ENCODE measurements around the gene NFATC2. TPM values are rescaled to one million over a fixed set of nuclear protein-coding genes. Genes with fewer than 3 reads are reported as not detected.

The NFATC2 gene
- polyA plus RNA-seq, 1 donor from 2014 or later: not detected

DNA sequence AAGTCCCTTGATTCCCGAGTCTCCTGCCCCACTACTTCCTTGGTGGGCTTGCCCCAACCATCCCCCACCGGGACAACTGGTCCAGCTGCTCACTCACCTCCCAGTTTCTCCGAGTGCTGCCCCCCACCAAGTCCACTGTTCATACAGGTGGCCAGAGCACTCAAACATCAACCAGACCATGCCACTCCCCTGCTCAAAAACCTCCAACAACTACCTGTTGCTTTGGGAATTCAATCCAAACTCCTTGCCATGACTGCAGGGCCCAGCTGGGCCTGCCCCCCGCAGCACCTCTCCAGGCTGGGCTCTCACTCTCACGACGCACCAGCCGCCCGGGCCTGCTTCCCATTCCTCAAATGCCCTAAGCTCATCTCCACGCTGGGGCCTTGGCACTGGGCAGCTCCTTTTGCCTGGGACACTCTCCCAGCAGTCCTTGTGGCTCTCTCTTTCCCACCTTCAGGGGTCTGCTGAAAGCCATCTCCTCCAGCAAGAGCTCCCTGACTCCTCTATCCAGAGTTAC, 97.5 kb downstream of the NFATC2 start:
- no peaks in the 10 kb centered on the region for H3K27me3 ChIP-seq (ENCODE audit: insufficient read depth, low read depth, low read length)
- no peaks in the 10 kb centered on the region for H3K9me3 ChIP-seq (ENCODE audit: low read length)
- H2AFZ ChIP-seq (ENCODE audit: low read depth, low read length): no peak overlapping the region
- no peak overlapping the region for H3K4me2 ChIP-seq (ENCODE audit: low read length)
- H3K79me2 ChIP-seq (replicated peaks; ENCODE audit: insufficient read depth, low read length): no peaks in the 10 kb centered on the region
- no peak for TF ChIP-seq SMC3 (conservative IDR thresholded peaks at IDR 0.05; ENCODE audit: poor library complexity)
- no peak for TF ChIP-seq TAF1 (IDR thresholded peaks at IDR 0.05; ENCODE audit: low read depth)
- no peak for TF ChIP-seq POLR2AphosphoS5 (IDR thresholded peaks at IDR 0.05)
- TF ChIP-seq EZH2 (IDR thresholded peaks at IDR 0.05; ENCODE audit: borderline replicate concordance, insufficient read depth, low read length, poor library complexity, severe bottlenecking): no peak
- TF ChIP-seq, protein P1, sequence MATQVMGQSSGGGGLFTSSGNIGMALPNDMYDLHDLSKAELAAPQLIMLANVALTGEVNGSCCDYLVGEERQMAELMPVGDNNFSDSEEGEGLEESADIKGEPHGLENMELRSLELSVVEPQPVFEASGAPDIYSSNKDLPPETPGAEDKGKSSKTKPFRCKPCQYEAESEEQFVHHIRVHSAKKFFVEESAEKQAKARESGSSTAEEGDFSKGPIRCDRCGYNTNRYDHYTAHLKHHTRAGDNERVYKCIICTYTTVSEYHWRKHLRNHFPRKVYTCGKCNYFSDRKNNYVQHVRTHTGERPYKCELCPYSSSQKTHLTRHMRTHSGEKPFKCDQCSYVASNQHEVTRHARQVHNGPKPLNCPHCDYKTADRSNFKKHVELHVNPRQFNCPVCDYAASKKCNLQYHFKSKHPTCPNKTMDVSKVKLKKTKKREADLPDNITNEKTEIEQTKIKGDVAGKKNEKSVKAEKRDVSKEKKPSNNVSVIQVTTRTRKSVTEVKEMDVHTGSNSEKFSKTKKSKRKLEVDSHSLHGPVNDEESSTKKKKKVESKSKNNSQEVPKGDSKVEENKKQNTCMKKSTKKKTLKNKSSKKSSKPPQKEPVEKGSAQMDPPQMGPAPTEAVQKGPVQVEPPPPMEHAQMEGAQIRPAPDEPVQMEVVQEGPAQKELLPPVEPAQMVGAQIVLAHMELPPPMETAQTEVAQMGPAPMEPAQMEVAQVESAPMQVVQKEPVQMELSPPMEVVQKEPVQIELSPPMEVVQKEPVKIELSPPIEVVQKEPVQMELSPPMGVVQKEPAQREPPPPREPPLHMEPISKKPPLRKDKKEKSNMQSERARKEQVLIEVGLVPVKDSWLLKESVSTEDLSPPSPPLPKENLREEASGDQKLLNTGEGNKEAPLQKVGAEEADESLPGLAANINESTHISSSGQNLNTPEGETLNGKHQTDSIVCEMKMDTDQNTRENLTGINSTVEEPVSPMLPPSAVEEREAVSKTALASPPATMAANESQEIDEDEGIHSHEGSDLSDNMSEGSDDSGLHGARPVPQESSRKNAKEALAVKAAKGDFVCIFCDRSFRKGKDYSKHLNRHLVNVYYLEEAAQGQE (IDR thresholded peaks at IDR 0.05; ENCODE audit: borderline replicate concordance): no peak
- TF ChIP-seq, protein P2, sequence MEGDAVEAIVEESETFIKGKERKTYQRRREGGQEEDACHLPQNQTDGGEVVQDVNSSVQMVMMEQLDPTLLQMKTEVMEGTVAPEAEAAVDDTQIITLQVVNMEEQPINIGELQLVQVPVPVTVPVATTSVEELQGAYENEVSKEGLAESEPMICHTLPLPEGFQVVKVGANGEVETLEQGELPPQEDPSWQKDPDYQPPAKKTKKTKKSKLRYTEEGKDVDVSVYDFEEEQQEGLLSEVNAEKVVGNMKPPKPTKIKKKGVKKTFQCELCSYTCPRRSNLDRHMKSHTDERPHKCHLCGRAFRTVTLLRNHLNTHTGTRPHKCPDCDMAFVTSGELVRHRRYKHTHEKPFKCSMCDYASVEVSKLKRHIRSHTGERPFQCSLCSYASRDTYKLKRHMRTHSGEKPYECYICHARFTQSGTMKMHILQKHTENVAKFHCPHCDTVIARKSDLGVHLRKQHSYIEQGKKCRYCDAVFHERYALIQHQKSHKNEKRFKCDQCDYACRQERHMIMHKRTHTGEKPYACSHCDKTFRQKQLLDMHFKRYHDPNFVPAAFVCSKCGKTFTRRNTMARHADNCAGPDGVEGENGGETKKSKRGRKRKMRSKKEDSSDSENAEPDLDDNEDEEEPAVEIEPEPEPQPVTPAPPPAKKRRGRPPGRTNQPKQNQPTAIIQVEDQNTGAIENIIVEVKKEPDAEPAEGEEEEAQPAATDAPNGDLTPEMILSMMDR (IDR thresholded peaks at IDR 0.05; ENCODE audit: poor library complexity, severe bottlenecking): no peak
- TF ChIP-seq MXI1 (conservative IDR thresholded peaks at IDR 0.05; ENCODE audit: poor library complexity, severe bottlenecking): no peak
- TF ChIP-seq RAD21 (conservative IDR thresholded peaks at IDR 0.05): no peak
- TF ChIP-seq EP300 (conservative IDR thresholded peaks at IDR 0.05; ENCODE audit: poor library complexity, severe bottlenecking): no peak
- H3F3A ChIP-seq (ENCODE audit: insufficient read depth, low read length, poor library complexity, severe bottlenecking): no peaks in the 10 kb centered on the region
- no peaks in the 10 kb centered on the region for H4K20me1 ChIP-seq (ENCODE audit: insufficient read depth)
- H3K4me3 ChIP-seq (ENCODE audit: low read length): no peak overlapping the region
- no peaks in the 10 kb centered on the region for H3K9me2 ChIP-seq (ENCODE audit: insufficient read depth, low read length)
- H3K36me3 ChIP-seq (ENCODE audit: insufficient read depth, low read length): no peaks in the 10 kb centered on the region
- no peak overlapping the region for H3K9ac ChIP-seq (ENCODE audit: low read length)
- H3K27ac ChIP-seq (ENCODE audit: low read length): no peak overlapping the region

DNA sequence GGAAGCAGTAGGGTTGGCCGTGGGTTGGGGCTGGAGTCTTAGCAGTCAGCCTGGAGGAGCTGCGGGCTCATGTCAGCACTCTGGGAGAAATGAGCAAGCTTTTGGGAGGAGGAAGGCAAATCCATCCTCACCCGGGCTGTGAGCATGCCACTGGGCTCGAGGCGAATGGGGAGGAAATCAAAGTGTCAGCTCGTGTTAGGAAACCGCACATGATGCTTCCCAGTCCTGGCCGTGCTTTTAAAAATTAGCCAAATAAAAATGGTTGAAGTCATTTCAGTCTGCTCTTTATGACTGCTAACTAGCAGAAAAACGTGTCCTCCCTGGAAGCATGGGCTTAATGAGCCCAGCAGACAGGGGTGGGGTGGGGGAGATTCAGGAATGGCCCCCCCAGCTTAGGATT, 98.1 kb downstream of the NFATC2 start:
- Histone ChIP-seq H3K4me3 (ENCODE audit: low read length) (no peak overlapping the region), H3K27me3 (ENCODE audit: insufficient read depth, low read depth, low read length) (no peaks in the 10 kb centered on the region), H3K27ac (ENCODE audit: low read length) (no peak overlapping the region), H3K9me2 (ENCODE audit: insufficient read depth, low read length) (no peaks in the 10 kb centered on the region), H3K36me3 (ENCODE audit: insufficient read depth, low read length) (no peaks in the 10 kb centered on the region), H2AFZ (ENCODE audit: low read depth, low read length) (no peak overlapping the region), H3K79me2 (replicated peaks; ENCODE audit: insufficient read depth, low read length) (no peaks in the 10 kb centered on the region), H4K20me1 (ENCODE audit: insufficient read depth) (no peaks in the 10 kb centered on the region), H3K4me2 (ENCODE audit: low read length) (no peak overlapping the region), H3F3A (ENCODE audit: insufficient read depth, low read length, poor library complexity, severe bottlenecking) (no peaks in the 10 kb centered on the region), H3K9me3 (ENCODE audit: low read length) (no peaks in the 10 kb centered on the region), H3K9ac (ENCODE audit: low read length) (no peak overlapping the region)
- TF ChIP-seq SMC3 (conservative IDR thresholded peaks at IDR 0.05; ENCODE audit: poor library complexity) (no peak), POLR2AphosphoS5 (IDR thresholded peaks at IDR 0.05) (no peak), RAD21 (conservative IDR thresholded peaks at IDR 0.05) (no peak), TAF1 (IDR thresholded peaks at IDR 0.05; ENCODE audit: low read depth) (no peak)
- TF ChIP-seq, protein P2 (IDR thresholded peaks at IDR 0.05; ENCODE audit: poor library complexity, severe bottlenecking): no peak
